Activated naive CD4-positive, alpha-beta T cell treated with anti-CD3 and anti-CD28 coated beads, Interleukin-2, amount 50 U/mL, for 24 hours (primary cell): ENCODE data around the gene CCDC170.

ENCODE experiments used
- H3K27ac Mint-ChIP-seq: one replicate; pipeline ENCODE4 v1.8.0; 2021; ENCODE audit warnings: mild to moderate bottlenecking, mixed read lengths
- H3K27me3 Mint-ChIP-seq: one replicate; pipeline ENCODE4 v1.8.0; 2021; ENCODE audit warnings: mixed read lengths
- H3K36me3 Mint-ChIP-seq: one replicate; pipeline ENCODE4 v1.8.0; 2021; ENCODE audit warnings: mixed read lengths
- H3K4me1 Mint-ChIP-seq: one replicate; pipeline ENCODE4 v1.8.0; 2021; ENCODE audit warnings: mixed read lengths
- H3K4me3 Mint-ChIP-seq: one replicate; pipeline ENCODE4 v1.8.0; 2021; ENCODE audit warnings: mild to moderate bottlenecking, mixed read lengths
- H3K9me3 Mint-ChIP-seq: one replicate; pipeline ENCODE4 v1.8.0; 2021; ENCODE audit warnings: mixed read lengths

CCDC170 gene

GRCh38 chr6:151635741-151636140 lies 141.9 kb downstream of the CCDC170 start:
- H3K9me3 Mint-ChIP-seq: no peaks in the 10 kb centered on the region
- H3K36me3 Mint-ChIP-seq: no peaks in the 10 kb centered on the region
- H3K4me3 Mint-ChIP-seq: no peak overlapping the region
- peaks cover 8% of the 10 kb centered on the region for H3K27me3 Mint-ChIP-seq
- no peaks in the 10 kb centered on the region for H3K4me1 Mint-ChIP-seq
- no peak overlapping the region for H3K27ac Mint-ChIP-seq

GRCh38 chr6:151637814-151638213 lies 144.0 kb downstream of the CCDC170 start:
- no peaks in the 10 kb centered on the region for H3K4me1 Mint-ChIP-seq
- H3K9me3 Mint-ChIP-seq: no peaks in the 10 kb centered on the region
- no peak overlapping the region for H3K4me3 Mint-ChIP-seq
- H3K27ac Mint-ChIP-seq: no peak overlapping the region
- no peaks in the 10 kb centered on the region for H3K36me3 Mint-ChIP-seq
- H3K27me3 Mint-ChIP-seq: peaks cover 8% of the 10 kb centered on the region

DNA sequence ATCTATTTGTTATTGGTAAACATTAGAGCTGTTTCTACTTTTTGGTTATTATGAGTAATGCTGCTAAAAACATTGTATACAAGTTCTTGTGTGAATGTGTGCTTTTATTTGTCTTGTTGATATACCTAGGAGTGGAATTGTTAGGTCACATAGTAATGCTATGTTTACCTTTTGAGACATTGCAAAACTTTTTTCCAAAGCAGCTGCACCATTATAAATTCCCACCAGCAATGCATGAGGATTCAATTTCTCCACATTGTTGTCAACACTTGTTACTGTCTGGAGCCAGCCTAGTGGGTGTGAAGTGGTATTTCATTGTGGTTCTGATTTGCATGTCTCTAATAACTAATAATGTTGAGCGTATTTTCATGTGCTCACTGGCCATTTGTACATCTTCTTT lies 145.9 kb downstream of the CCDC170 start:
- H3K27me3 Mint-ChIP-seq: peaks cover 10% of the 10 kb centered on the region
- H3K4me1 Mint-ChIP-seq: no peaks in the 10 kb centered on the region
- no peaks in the 10 kb centered on the region for H3K36me3 Mint-ChIP-seq
- no peak overlapping the region for H3K4me3 Mint-ChIP-seq
- no peaks in the 10 kb centered on the region for H3K9me3 Mint-ChIP-seq
- no peak overlapping the region for H3K27ac Mint-ChIP-seq

DNA sequence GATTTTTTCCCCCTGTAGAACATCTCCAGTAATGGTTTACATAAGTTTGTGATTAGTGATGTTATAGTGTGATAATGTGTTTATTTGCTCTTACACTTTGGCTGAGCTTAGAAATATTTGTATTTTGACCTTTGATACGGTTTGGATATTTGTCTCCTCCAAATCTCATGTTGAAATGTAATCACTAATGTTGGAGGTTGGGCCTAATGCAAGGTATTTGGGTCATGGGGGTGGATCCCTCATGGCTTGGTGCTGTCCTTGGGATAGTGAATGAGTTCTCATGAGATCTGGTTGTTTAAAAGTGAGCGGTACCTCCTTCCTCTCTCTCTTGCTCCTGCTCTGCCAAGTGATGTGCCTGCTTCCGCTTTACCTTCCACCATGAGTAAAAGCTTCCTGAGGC lies 147.2 kb downstream of the CCDC170 start:
- Mint-ChIP-seq H3K4me1 (no peaks in the 10 kb centered on the region), H3K4me3 (no peak overlapping the region), H3K27ac (no peak overlapping the region), H3K36me3 (no peaks in the 10 kb centered on the region), H3K9me3 (no peaks in the 10 kb centered on the region), H3K27me3 (peaks cover 15% of the 10 kb centered on the region)

DNA sequence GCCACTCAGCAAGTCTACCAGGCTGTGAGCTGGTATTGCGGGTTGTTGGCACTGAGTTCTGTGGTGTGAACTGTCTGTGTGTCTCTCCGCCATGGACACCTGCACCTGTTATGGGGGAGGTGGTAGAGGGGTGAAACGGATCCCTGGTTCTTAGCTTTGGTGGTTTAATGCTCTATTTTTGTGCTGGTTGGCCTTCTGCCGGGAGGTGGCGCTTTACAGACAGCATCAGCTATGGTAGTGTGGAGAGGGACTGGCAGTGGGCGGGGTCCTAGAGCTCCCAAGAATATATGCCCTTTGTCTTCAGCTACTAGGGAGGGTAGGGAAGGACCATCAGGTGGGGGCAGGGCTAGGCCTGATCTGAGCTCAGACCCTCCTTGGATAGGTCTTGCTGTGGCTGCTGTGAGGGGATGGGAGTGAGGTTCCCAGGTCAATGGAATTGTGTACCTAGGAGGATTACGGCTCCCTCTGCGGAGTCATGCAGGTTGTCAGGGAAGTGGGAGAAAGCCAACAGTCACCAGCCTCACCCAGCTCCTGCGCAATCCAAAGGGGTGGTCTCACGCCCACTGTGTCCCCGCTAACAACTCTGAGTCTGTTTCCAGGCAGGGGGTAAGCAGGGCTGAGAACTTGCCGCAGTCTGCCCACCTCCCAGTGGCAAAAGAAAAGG lies 154.3 kb downstream of the CCDC170 start:
- peaks cover 32% of the 10 kb centered on the region for H3K27me3 Mint-ChIP-seq
- H3K4me1 Mint-ChIP-seq: no peaks in the 10 kb centered on the region
- H3K27ac Mint-ChIP-seq: no peak overlapping the region
- H3K4me3 Mint-ChIP-seq: no peak overlapping the region
- peaks cover 1% of the 10 kb centered on the region for H3K36me3 Mint-ChIP-seq
- H3K9me3 Mint-ChIP-seq: no peaks in the 10 kb centered on the region

DNA sequence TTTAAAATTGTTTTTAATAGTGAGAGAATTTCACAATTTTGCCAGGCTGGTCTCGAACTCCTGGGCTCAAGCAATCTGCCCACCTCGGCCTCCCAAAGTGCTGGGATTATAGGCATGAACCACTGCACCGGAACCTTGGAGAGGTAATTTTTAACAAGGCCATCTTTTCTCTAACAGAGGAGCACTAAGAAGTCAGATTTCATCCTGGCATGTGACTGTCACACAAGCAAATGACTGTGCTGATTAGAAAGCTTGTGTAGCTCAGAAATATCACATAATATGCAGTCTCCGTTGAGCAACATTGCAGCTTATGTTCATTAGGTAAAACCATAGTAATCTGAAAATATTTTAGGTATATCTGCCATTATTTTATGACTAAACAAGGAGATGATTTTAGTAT lies 156.0 kb downstream of the CCDC170 start:
- H3K9me3 Mint-ChIP-seq: peaks cover 3% of the 10 kb centered on the region
- no peaks in the 10 kb centered on the region for H3K4me1 Mint-ChIP-seq
- peaks cover 29% of the 10 kb centered on the region for H3K27me3 Mint-ChIP-seq
- H3K36me3 Mint-ChIP-seq: peaks cover 1% of the 10 kb centered on the region
- no peak overlapping the region for H3K27ac Mint-ChIP-seq
- no peak overlapping the region for H3K4me3 Mint-ChIP-seq

DNA sequence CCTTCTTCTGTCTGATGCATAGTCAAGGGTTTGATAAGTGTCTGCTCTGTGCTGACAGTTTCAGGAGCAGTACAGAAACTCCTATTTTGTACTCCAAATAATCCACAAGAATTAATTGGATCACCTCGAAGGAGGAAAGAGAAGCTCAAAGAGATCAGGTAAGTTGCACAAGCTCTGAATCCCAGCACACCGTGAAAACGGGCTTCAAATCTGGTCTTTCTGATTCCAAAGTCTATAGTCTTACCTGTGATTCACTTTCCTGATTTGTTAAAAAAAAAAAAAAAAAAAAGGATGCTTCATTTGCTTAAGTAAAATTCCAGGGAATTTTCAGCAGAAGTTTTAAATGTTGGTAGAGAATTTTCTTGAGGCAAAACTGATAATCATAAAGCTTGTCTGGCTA lies 157.8 kb downstream of the CCDC170 start:
- H3K27me3 Mint-ChIP-seq: peaks cover 20% of the 10 kb centered on the region
- H3K4me3 Mint-ChIP-seq: no peak overlapping the region
- H3K27ac Mint-ChIP-seq: no peak overlapping the region
- H3K9me3 Mint-ChIP-seq: peaks cover 10% of the 10 kb centered on the region
- no peaks in the 10 kb centered on the region for H3K4me1 Mint-ChIP-seq
- H3K36me3 Mint-ChIP-seq: peaks cover 1% of the 10 kb centered on the region

GRCh38 chr6:151652325-151652724 lies 158.5 kb downstream of the CCDC170 start:
- Mint-ChIP-seq H3K27ac (no peak overlapping the region), H3K27me3 (peaks cover 17% of the 10 kb centered on the region), H3K4me3 (no peak overlapping the region), H3K36me3 (peaks cover 1% of the 10 kb centered on the region), H3K9me3 (peaks cover 10% of the 10 kb centered on the region), H3K4me1 (no peaks in the 10 kb centered on the region)

- peaks cover 6% of the 10 kb centered on the region for H3K27me3 Mint-ChIP-seq
- peaks cover 10% of the 10 kb centered on the region for H3K9me3 Mint-ChIP-seq
- H3K36me3 Mint-ChIP-seq: peaks cover 1% of the 10 kb centered on the region
- H3K27ac Mint-ChIP-seq: no peak overlapping the region
- H3K4me1 Mint-ChIP-seq: no peaks in the 10 kb centered on the region
- H3K4me3 Mint-ChIP-seq: no peak overlapping the region
These were observed 161.3 kb downstream of the CCDC170 start for GRCh38 chr6:151655099-151655498.

DNA sequence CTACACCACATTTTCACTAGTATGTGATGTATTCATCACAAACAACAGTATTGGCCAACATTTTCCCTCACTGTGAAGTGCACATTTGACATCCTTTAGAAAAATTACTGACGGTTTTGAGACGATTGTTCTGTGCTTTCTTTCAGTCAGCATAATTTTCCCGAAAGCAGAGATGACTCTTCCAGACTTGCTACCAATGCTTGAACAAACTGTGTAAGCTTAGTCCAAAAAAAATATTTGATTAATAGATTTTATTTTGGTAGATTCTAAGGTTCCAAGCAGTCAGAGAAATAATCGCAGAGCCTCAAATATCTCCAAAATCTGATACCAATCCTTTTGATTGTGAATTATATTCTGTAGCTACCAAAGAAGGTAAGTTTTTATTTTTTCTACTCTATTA lies 162.6 kb downstream of the CCDC170 start:
- no peaks in the 10 kb centered on the region for H3K4me1 Mint-ChIP-seq
- H3K27me3 Mint-ChIP-seq: peaks cover 6% of the 10 kb centered on the region
- H3K9me3 Mint-ChIP-seq: peaks cover 10% of the 10 kb centered on the region
- H3K36me3 Mint-ChIP-seq: no peaks in the 10 kb centered on the region
- H3K27ac Mint-ChIP-seq: no peak overlapping the region
- H3K4me3 Mint-ChIP-seq: no peak overlapping the region

DNA sequence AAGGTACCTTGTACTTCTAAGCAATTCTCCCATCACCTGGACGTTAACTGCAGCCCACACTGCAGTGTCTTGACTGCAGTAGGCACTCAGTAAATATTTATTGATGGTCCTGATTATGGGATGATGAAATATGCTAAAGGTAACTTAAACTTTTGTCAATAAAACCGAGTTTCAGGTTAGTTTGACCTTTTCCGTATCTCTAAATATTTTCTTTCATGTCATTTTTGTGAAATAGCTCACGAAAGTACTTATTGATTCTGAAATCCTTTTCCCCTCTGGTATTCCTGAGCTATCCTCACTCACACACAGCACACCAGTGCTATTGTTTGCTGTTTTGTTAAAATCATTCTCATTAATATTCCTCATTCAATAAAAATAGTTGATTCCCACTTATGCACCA lies 164.3 kb downstream of the CCDC170 start:
- no peaks in the 10 kb centered on the region for H3K36me3 Mint-ChIP-seq
- no peak overlapping the region for H3K27ac Mint-ChIP-seq
- peaks cover 1% of the 10 kb centered on the region for H3K27me3 Mint-ChIP-seq
- no peak overlapping the region for H3K4me3 Mint-ChIP-seq
- no peaks in the 10 kb centered on the region for H3K4me1 Mint-ChIP-seq
- peaks cover 10% of the 10 kb centered on the region for H3K9me3 Mint-ChIP-seq

GRCh38 chr6:151659212-151659611 lies 165.4 kb downstream of the CCDC170 start:
- peaks cover 2% of the 10 kb centered on the region for H3K27me3 Mint-ChIP-seq
- H3K4me1 Mint-ChIP-seq: no peaks in the 10 kb centered on the region
- H3K27ac Mint-ChIP-seq: no peak overlapping the region
- peaks cover 10% of the 10 kb centered on the region for H3K9me3 Mint-ChIP-seq
- H3K4me3 Mint-ChIP-seq: no peak overlapping the region
- H3K36me3 Mint-ChIP-seq: no peaks in the 10 kb centered on the region

DNA sequence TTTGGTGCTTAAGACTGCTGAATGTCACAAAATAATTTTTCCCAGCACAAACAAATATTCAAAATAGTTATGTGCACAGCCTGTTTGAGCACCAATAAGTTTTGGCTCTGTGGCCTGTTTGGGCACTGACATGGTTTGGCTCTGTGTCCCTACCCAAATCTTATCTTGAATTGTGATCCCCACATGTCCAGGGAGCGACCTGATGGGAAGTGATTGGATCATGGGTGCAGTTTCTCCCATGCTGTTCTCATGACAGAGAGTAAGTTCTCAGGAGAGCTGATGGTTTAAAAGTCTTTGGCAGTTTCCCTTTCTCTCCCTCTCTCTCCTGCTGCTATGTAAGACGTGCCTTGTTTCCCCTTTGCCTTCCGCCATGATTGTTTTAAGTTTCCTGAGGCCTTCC lies 167.7 kb downstream of the CCDC170 start:
- H3K4me1 Mint-ChIP-seq: no peaks in the 10 kb centered on the region
- peaks cover 3% of the 10 kb centered on the region for H3K27me3 Mint-ChIP-seq
- no peaks in the 10 kb centered on the region for H3K9me3 Mint-ChIP-seq
- H3K27ac Mint-ChIP-seq: no peak overlapping the region
- no peak overlapping the region for H3K4me3 Mint-ChIP-seq
- H3K36me3 Mint-ChIP-seq: no peaks in the 10 kb centered on the region

DNA sequence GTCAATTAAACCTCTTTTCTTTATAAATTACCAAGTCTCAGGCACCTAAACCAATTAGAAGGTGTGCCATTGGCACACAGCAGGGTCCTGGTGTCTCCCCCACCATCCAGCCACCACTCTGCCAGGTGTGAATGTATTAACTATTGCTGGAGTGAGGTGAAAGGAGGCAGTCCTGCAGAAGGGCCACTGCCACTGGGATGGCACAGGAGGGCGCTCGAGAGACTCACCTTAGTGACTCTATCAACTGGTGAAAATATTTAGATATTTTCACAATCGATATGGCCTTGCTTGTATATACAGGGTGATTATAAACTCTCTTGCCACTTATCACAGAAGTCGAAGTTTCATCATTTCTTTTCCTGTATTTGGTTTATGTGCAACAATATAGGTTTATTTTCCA lies 168.1 kb downstream of the CCDC170 start:
- peaks cover 3% of the 10 kb centered on the region for H3K27me3 Mint-ChIP-seq
- no peak overlapping the region for H3K4me3 Mint-ChIP-seq
- H3K27ac Mint-ChIP-seq: no peak overlapping the region
- no peaks in the 10 kb centered on the region for H3K9me3 Mint-ChIP-seq
- H3K4me1 Mint-ChIP-seq: no peaks in the 10 kb centered on the region
- H3K36me3 Mint-ChIP-seq: no peaks in the 10 kb centered on the region

- peaks cover 3% of the 10 kb centered on the region for H3K27me3 Mint-ChIP-seq
- no peaks in the 10 kb centered on the region for H3K4me1 Mint-ChIP-seq
- no peaks in the 10 kb centered on the region for H3K9me3 Mint-ChIP-seq
- no peak overlapping the region for H3K27ac Mint-ChIP-seq
- no peaks in the 10 kb centered on the region for H3K36me3 Mint-ChIP-seq
- H3K4me3 Mint-ChIP-seq: no peak overlapping the region
These were observed 169.7 kb downstream of the CCDC170 start for GRCh38 chr6:151663559-151663958.

GRCh38 chr6:151664390-151664789 lies 170.6 kb downstream of the CCDC170 start:
- Mint-ChIP-seq H3K27ac (no peak overlapping the region), H3K36me3 (no peaks in the 10 kb centered on the region), H3K4me3 (no peak overlapping the region), H3K4me1 (no peaks in the 10 kb centered on the region), H3K27me3 (peaks cover 3% of the 10 kb centered on the region), H3K9me3 (no peaks in the 10 kb centered on the region)

GRCh38 chr6:151665329-151665728 lies 171.5 kb downstream of the CCDC170 start:
- no peaks in the 10 kb centered on the region for H3K9me3 Mint-ChIP-seq
- H3K36me3 Mint-ChIP-seq: no peaks in the 10 kb centered on the region

More at GRCh38 chr6:151665329-151665728, 171.5 kb downstream of the CCDC170 start:
- Mint-ChIP-seq H3K27me3 (peaks cover 3% of the 10 kb centered on the region), H3K4me1 (no peaks in the 10 kb centered on the region), H3K4me3 (no peak overlapping the region), H3K27ac (no peak overlapping the region)
